Dedifferentiated amniotic fluid mesenchymal stem cell (primary cell): ENCODE data around the gene CYP11A1.

Experiments
- DNase-seq: peaks from one replicate; pipeline ENCODE4 v3.0.0-alpha.2; 2016; ENCODE audit errors: extremely low spot score

The CYP11A1 gene

GRCh38 chr15:74301583-74302361 lies 65.7 kb downstream of the CYP11A1 start:
- no peak for DNase-seq

- DNase-seq, result no peak
Observed at GRCh38 chr15:74300057-74300795, 67.2 kb downstream of the CYP11A1 start.

GRCh38 chr15:74297887-74298286 lies 69.6 kb downstream of the CYP11A1 start:
- no peak for DNase-seq

GRCh38 chr15:74295800-74296199 lies 71.6 kb downstream of the CYP11A1 start:
- no peak for DNase-seq

- no peak for DNase-seq
Observed at GRCh38 chr15:74294010-74294409, 73.4 kb downstream of the CYP11A1 start.

- DNase-seq, result no peak
Observed at GRCh38 chr15:74293021-74293810, 74.2 kb downstream of the CYP11A1 start.

GRCh38 chr15:74291101-74292071 lies 76.1 kb downstream of the CYP11A1 start:
- DNase-seq, result peak; percentile 70

- DNase-seq, result no peak
Observed at GRCh38 chr15:74290645-74291044, 76.8 kb downstream of the CYP11A1 start.

GRCh38 chr15:74289671-74290070 lies 77.8 kb downstream of the CYP11A1 start:
- no peak for DNase-seq
